ENCODE measurements around the gene OR1F1.

OR1F1 gene

GRCh38 chr16:3243882-3244281 is 55.9 kb downstream of the OR1F1 start:
- FAIRE-seq (no peak), DNase-seq (ENCODE audit: insufficient read length, low spot score) (no peak)

GRCh38 chr16:3246002-3246401 is 58.0 kb downstream of the OR1F1 start:
- DNase-seq (ENCODE audit: insufficient read length, low spot score) (no peak), FAIRE-seq (no peak)

- FAIRE-seq (no peak), DNase-seq (ENCODE audit: insufficient read length, low spot score) (no peak)
Measured at GRCh38 chr16:3246876-3247275, 58.9 kb downstream of the OR1F1 start.

GRCh38 chr16:3248596-3248995 is 60.6 kb downstream of the OR1F1 start:
- DNase-seq (ENCODE audit: insufficient read length, low spot score) (no peak), FAIRE-seq (no peak)

GRCh38 chr16:3249020-3249419 is 61.0 kb downstream of the OR1F1 start:
- no peak for FAIRE-seq

GRCh38 chr16:3249451-3249850 is 61.4 kb downstream of the OR1F1 start:
- no peak for FAIRE-seq
- no peak for DNase-seq (ENCODE audit: insufficient read length, low spot score)

More at GRCh38 chr16:3249020-3249419, 61.0 kb downstream of the OR1F1 start:
- DNase-seq (ENCODE audit: insufficient read length, low spot score): no peak

GRCh38 chr16:3252967-3253366 is 65.0 kb downstream of the OR1F1 start:
- no peak for DNase-seq (ENCODE audit: insufficient read length, low spot score)
- FAIRE-seq: no peak

- FAIRE-seq: no peak
- DNase-seq (ENCODE audit: insufficient read length, low spot score): no peak
Measured at GRCh38 chr16:3254309-3254708, 66.3 kb downstream of the OR1F1 start.
